HG03196 (cell line): ENCODE results near the gene NCDN.
"Not testable (repeated sequence)": the region's sequence is repeated elsewhere in the genome, so short reads cannot be mapped to it uniquely, and the experiment has no call there.

ENCODE experiments used
- ATAC-seq: cut with Tn5 transposase; IDR thresholded peaks from one replicate; pipeline ENCODE4 v1.9.1; 2021; ENCODE audit not compliant: unreplicated experiment

Gene NCDN

DNA sequence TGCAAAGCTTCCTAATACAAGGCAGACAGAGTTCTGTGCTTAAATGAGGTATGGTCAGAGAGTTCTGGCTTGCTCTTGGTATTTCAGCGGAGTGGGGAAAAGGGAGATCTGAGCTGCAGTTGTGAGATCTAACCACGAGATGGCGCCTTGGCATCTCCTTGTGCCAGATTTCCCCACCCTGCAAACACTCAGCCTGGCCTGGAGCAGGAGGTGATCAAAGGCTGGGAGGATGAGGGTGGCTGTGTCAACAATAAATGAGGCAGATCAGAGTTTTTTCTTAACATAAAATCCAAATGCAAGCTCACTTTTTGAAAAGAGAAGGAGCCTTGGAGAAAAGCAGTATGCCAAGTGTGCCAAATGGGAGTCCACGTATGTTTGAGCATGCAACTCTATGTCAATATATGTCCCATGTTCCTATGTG lies 11.4 kb downstream of the NCDN start:
- ATAC-seq, result no peak

DNA sequence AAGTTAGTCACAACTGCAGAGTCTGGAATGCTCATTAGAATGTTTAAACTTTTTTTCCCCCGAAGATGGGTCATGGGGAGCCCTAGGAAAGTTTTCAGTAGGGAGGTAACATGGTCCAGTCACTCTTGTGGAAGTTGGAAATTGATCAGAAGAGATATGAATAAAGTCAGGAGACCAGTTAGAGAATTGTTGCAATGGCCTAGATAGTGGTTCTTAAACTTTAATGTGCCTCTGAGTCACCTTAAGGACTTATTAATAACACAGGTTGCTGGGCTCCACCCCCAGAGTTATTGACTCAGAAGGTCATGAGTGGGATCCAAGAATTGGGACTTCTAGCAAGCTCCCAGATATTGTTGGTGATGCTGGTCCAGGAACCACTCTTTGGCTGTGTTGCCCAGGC lies 12.3 kb downstream of the NCDN start:
- ATAC-seq, result no peak

DNA sequence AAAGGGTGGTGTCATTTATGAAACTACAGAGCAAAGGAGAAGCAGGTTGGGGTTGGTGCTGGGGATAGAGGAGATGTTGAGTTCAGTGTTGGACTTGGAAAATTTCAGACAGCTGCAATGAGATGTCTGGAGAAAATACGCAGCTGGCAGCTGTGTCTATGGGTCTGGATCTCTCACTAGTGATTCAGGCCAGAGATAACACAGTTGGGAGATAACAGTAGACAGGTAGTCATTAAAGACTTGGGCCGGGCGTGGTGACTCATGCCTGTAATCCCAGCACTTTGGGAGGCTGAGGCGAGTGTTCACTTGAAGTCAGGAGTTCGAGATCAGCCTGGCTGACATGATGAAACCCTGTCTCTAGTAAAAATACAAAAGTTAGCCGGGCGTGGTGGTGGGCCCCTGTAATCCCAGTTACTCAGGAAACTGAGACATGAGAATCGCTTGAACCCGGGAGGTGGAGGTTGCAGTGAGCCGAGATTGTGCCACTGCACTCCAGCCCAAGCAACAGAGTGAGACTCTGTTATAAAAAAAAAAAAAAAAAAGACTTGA lies 13.1 kb downstream of the NCDN start:
- ATAC-seq, result no peak

DNA sequence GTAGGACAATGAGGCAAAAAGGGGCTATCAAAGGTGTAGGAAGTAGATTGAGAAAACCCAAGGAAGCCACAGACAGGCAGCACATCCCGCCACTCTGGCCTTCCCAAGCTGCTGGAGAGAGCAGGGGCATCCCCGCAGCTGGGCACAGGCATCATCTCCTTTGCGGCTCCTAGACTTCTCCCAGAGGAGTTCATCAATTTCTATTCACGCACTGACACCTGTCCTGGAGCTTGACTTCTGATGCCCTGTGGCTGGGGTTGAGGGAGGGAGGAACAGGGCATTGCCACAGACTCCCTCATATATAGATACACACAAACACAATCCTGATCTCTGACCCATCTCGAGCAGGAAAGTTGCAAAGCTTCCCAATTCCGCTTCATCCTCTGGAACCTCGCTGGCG lies 13.7 kb downstream of the NCDN start:
- no peak for ATAC-seq

DNA sequence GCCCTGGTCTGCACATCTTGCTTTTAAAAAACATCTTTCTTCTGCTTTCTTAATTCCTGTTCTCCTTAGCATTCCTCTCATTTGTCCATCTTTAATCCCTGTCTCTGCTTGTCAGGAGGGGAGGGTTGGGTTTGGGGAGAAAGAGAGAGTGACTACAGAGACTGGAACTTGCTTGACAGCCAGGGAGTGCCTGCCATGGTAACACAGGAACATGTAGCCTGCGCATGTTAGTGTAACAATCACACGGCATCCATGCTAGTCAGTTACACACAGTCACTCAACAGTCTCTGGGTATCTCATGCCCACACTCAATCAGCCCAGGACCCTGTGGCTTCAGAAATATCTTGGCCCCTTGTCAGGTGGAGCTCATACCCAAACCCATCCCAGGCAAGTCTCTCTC lies 14.7 kb downstream of the NCDN start:
- ATAC-seq, result no peak

DNA sequence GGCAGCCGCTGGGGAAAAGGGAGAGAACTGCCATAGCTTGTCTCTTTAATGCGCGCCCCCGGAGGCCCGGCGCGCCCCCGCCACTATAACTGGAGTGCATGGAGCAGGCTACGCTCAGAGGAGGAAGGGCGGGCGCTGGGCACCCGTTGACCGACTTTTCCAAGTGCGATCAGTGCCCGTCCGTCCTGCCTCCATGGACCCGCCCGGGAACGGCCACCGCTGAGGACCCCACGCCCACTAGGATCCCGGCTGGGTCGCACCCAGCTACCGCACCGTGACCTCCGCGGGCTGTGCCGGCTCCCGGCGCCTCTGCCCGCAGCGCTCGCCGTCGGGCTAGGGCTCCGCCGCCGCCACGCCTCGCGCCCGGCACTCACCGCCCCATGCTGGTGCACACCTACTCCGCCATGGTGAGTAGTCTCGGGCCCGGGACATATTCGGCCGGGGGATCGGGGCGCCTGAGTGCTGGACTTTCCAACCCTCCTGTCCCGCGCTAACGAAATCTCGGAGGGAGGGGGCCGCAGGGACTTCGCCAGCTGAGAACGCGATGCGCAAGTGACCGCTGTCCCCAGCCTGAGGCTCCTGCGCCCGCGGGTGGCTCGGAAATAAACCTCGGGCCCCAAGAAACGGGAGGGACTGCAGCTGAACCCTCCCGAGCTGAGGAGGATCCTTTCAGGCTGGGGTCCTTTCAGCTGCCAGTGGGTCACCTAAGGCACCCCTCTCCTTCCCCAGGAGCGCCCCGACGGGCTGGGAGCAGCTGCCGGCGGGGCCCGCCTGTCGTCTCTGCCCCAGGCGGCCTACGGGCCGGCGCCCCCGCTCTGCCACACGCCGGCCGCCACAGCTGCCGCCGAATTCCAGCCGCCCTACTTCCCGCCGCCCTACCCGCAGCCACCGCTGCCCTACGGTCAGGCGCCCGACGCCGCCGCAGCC lies 15.9 kb downstream of the NCDN start, which contains the start of gene TFAP2E:
Gene TFAP2E, plus strand, starts transcription at position 117 of the 927 bp plus-strand sequence. Its CDS starts 264 bp downstream, at position 381.
- ATAC-seq, result no peak

DNA sequence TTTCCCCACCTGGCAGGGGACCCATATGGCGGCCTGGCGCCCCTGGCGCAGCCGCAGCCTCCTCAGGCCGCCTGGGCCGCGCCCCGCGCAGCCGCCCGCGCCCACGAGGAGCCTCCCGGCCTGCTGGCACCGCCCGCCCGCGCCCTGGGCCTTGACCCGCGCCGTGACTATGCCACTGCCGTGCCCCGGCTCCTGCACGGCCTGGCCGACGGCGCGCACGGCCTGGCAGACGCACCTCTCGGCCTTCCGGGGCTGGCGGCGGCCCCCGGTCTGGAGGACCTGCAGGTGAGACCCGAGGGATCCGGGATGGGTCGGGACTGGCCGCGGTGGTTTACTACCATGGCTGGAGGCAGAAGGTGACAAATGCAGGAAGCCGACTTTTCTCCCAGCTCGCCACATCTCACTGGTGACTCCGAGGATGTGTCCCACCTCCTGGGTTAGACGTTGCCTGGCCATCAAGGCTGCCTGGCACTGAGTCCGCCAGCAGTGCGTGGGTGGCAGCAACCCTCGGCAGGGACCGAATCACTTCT lies 16.6 kb downstream of the NCDN start:
- ATAC-seq, result no peak

DNA sequence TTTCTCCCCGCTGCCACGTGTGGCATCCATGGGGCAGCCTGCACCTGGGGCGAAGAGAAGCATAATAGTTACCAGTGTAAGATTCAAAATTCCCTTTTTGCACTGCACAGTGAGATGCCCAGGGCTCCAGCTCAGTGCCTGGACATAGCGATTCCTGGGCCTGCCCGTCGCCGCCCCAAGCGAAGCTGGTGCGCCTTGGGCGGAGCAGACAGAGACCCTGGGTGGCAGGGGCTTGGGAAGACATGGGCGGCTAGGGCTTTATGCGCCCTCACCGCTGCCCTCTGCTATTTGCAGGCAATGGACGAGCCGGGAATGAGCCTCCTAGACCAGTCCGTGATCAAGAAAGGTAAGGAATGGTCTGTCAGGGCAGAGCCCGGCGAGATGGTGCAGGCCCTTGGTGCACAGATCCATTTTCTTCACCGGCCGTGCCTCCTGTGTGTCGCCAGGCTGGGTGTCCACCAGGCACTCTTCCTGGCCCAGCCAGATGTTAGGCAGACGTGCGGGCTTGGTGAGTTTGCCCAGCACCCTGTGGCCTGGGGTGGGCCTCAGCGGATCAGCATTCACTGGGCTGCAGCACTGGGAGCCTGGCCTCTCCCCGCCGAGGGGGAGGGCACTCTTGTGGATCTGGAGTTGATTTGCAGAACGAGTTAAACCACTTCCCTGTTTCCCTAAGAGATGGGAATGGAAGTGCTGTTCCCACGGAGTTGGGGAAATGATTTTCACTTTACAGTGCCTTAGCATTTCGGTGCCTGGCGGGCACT lies 17.2 kb downstream of the NCDN start:
- ATAC-seq, result no peak

DNA sequence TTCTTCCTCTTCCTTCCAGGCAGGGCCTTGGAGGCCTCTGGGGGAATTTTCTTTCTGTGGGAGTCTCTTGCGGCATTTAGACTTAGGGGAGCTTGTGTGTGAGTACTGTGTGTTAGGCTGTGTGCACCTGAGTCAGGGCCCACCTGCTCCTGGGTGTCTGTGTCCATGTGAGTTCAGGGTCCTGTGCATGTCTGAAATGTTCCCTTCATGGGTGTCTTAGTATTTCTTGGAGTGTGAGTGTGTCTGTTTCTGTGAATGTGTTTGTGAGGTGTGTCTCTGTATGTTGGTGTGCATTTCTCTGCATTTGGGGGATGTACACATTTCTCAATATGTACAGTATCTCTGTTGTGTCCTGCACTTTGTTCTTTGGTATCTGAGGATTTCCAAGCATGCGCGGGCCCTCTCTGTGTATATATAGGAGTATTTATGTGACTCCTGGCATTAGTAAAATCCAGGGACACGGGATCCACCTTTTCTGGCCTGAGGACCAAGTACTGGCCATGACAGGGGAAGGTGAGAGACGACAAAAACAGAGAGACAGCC lies 17.9 kb downstream of the NCDN start:
- no peak for ATAC-seq

DNA sequence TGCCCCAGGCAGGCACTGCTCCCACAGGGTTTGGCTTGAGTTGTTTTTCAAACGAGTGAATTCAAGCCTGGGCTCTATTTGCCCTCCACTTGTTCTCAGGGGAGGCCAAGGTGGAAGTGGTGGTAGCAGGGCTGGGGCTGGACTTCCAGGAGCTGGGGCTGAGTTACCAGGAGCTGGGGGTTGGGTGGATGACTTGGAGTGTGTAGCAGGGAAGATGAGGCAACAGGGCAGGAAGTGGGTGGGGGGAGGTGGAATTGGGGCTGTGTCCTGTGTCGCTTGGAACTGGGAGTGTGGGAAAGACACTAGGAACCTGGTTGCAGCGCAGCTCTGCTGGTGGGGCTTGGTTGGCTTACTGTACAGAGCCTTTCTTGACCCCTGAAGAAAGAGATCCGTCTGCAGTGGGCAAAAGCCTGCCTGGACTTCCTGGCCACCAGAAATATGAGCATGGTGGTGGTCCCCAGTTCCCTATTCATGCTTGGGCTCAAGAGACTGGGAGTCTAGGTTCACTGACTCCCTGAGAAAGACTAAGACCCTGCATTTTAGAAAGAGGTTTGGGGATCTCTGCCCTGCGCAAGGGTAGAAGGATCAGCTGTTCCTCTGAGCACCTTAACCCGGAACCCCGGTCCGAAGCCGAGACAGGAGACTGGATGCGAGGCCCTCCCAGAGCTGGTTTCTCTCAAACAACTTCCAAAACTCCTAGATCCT lies 18.6 kb downstream of the NCDN start:
- ATAC-seq, result no peak

DNA sequence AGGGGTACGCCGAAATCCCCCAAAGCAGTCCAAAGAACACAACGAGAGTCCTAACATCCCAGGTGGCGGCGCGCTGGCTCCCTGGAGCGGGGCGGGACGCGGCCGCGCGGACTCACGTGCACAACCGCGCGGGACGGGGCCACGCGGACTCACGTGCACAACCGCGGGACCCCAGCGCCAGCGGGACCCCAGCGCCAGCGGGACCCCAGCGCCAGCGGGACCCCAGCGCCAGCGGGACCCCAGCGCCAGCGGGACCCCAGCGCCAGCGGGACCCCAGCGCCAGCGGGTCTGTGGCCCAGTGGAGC lies 19.1 kb downstream of the NCDN start:
- not testable (repeated sequence) for ATAC-seq

DNA sequence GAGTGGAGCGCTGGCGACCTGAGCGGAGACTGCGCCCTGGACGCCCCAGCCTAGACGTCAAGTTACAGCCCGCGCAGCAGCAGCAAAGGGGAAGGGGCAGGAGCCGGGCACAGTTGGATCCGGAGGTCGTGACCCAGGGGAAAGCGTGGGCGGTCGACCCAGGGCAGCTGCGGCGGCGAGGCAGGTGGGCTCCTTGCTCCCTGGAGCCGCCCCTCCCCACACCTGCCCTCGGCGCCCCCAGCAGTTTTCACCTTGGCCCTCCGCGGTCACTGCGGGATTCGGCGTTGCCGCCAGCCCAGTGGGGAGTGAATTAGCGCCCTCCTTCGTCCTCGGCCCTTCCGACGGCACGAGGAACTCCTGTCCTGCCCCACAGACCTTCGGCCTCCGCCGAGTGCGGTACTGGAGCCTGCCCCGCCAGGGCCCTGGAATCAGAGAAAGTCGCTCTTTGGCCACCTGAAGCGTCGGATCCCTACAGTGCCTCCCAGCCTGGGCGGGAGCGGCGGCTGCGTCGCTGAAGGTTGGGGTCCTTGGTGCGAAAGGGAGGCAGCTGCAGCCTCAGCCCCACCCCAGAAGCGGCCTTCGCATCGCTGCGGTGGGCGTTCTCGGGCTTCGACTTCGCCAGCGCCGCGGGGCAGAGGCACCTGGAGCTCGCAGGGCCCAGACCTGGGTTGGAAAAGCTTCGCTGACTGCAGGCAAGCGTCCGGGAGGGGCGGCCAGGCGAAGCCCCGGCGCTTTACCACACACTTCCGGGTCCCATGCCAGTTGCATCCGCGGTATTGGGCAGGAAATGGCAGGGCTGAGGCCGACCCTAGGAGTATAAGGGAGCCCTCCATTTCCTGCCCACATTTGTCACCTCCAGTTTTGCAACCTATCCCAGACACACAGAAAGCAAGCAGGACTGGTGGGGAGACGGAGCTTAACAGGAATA lies 19.7 kb downstream of the NCDN start:
- peak; percentile 64 for ATAC-seq

DNA sequence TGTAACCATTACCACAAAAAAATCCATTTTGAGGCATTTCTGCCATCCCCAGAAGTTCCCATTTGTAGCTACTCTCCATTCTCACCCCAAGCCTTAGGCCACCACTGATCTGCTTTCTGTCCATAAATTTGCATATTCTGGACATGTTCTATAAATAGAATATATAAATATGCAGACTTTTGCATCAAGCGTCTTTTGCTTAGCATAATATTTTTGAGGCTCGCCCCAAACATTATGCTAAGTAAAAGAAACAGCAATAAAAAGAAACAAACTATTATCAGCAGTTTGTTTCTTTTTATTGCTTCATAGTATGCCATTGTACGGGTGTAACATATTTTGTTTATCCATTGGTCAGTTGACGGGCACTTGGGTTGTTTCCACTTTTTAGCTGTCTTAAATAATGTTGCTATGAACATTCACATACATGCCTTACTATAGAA lies 23.4 kb downstream of the NCDN start:
- no peak for ATAC-seq

DNA sequence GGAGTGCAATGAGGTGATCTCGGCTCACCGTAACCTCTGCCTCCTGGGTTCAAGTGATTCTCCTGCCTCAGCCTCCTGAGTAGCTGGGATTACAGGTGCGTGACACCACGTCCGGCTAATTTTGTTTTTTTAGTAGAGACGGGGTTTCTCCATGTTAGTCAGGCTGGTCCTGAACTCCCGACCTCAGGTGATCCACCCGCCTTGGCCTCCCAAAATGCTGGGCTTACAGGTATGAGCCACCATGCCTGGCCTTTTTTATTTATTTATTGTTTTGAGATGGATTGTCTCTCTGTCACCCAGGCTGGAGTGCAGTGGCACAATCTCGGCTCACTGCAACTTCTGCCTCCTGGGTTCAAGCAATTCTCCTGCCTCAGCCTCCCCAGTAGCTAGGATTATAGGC lies 24.0 kb downstream of the NCDN start:
- ATAC-seq, result not testable (repeated sequence)

DNA sequence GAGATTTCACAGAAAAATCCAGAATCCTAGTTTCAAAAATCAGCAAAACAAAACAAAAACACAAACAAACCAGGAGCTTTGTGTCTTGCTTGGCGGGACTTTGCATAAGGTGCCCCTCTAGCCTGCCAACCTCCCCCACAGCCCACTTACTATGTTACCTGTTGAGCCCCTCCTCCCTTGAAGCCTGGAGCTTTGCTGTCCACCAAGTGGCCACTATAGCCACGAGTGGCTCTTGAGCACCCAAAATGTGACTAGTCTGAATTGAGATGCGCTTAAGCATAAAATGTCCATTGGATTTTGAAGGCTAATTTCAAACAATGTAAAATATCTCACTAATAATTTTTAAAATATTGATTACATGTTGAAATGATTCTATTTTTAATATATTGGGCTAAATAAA lies 27.7 kb downstream of the NCDN start:
- ATAC-seq, result no peak

DNA sequence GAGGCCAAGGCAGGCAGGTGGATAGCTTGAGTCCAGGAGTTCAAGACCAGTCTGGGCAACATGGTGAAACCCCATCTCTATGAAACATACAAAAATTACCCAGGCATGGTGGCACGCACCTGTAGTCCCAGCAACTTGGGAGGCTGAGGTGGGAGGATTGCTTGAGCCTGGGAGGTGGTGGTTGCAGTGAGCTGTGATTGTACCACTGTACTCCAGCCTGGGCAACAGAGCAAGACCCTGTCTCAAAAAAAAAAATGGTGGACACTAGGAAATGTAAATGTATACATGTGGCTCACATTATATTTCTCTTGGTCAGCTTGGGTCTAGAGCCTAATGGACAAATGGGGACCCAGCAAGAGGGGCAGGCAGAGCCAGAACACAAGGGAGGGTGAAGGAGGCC lies 28.2 kb downstream of the NCDN start:
- not testable (repeated sequence) for ATAC-seq

DNA sequence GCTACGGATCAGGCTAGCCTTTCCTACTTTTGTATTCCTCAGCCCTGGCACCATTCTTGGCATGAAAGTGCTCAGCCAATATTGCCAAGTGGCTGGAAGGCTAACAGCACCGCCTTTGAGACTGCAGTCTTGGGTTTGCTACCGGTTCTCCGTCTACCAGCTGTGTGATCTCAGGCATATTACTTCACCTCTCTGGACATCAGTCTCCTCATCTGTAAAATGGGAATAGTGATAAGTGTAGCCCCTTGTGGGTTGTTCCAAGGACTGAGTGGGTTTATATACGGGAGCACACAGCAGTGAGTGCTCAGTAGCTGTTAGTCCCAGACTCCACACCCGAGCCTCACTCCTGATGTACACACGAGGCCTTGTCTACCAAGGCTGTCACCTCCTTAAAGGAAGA lies 29.2 kb downstream of the NCDN start:
- ATAC-seq, result no peak

DNA sequence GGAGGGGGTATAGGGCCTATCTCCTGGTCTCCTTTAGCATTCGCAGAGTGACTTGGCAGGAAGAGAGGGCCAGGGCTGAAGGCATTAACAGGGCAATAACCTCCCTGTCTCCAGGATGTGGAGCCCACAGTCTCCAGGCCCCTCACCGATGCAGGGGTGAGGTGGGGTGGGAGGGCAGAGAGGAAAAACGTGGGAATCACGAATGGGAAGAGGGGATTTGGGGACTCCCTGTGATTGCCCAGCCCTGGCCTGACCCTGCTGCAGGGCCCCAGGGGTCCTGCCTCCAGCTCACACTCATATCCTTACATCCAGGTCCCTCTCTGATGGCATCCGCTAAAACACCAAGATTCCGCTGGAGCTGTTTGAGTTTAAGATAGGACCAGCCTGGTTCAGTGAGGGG lies 30.1 kb downstream of the NCDN start:
- no peak for ATAC-seq

DNA sequence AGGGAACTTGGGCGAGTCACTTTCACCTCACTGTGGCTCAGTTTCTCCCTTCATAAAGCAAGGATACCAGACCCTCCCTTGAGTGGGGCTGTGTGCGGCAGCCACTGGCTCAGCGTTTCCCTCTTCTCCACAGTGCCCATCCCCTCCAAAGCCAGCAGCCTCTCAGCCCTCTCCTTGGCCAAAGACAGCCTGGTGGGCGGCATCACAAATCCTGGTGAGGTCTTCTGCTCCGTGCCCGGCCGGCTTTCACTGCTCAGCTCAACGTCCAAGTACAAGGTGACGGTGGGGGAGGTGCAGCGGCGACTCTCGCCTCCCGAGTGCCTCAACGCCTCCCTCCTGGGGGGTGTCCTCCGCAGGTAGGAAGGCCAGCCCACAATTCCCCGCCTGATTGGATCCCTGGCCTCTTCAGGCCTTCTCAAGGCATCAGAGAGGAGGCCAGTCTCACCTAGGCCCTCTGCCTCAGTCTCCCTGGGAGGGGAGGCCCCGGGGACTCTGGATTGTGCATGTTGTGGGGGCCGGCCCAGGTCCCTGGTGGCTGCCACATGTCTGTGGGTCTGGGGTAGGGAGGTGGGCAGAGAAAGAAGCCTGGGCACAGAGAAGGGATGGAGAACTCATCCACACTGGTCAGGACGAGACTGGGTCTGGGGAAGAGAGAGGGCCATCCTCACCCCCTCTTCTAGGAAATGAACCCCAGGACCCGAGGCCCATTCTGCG lies 30.8 kb downstream of the NCDN start:
- no peak for ATAC-seq
